Measurements from ENCODE around the gene CD83. TPM values are rescaled to one million over a fixed set of nuclear protein-coding genes. Genes with fewer than 3 reads are reported as not detected.
A peak's percentile ranks its signal among the peaks of the same experiment; 100 is the strongest.

Gene CD83
- total RNA-seq, 2 experiments from 2014 or later, result 15.0 to 26.2 TPM

GRCh38 chr6:14134211-14134910 is 16.8 kb downstream of the CD83 start:
- Histone ChIP-seq H3K36me3 (ENCODE audit: insufficient read depth, low read length) (peaks cover 70% of the 10 kb centered on the region), H3K4me2 (ENCODE audit: low read length) (peak overlapping the region; percentile 44), H4K20me1 (ENCODE audit: insufficient read depth, low read length) (no peaks in the 10 kb centered on the region), H3K4me3 (ENCODE audit: low read depth, low read length, poor library complexity, severe bottlenecking) (peak overlapping the region; percentile 12), H3K4me1 (ENCODE audit: insufficient read depth, low read length, poor library complexity, severe bottlenecking) (peaks cover 25% of the 10 kb centered on the region), H3K9me3 (ENCODE audit: low read length) (no peaks in the 10 kb centered on the region; the same call in 1 of the 2 replicates), H2AFZ (ENCODE audit: low read length) (no peak overlapping the region), H3K27ac (ENCODE audit: low read depth, low read length, poor library complexity, severe bottlenecking) (peak overlapping the region; percentile 16), H3K9me2 (ENCODE audit: insufficient read depth, low read length) (no peaks in the 10 kb centered on the region), H3K79me2 (ENCODE audit: insufficient read depth, low read depth, low read length) (no peaks in the 10 kb centered on the region)
- peak; percentile 76 for DNase-seq (ENCODE audit: low spot score)
- intact Hi-C loops (cut with micrococcal nuclease; ENCODE audit: unreplicated experiment), result no loop called here
- ChIA-PET CTCF (ENCODE audit: unreplicated experiment) (no interaction called here), POLR2A (interaction anchor here (0.7 to 2.1 kb wide), 6 partner anchors 10 to 911 kb away, joined by 3 to 9 read pairs (median 3); no protein-coding TSS in a partner anchor)
- TF ChIP-seq CTCF (conservative IDR thresholded peaks at IDR 0.05; ENCODE audit: low read length) (no peak), EZH2phosphoT487 (IDR thresholded peaks at IDR 0.05; ENCODE audit: borderline replicate concordance, low read depth, low read length) (no peak)
- BruUV-seq (replicated peaks), result no TSS peak

GRCh38 chr6:14135893-14136539 is 18.4 kb downstream of the CD83 start:
- ChIA-PET POLR2A (interaction anchor here (1.4 kb wide), 1 partner anchor 10 kb away, joined by 3 read pairs; no protein-coding TSS in a partner anchor), CTCF (ENCODE audit: unreplicated experiment) (no interaction called here)
- TF ChIP-seq EZH2phosphoT487 (IDR thresholded peaks at IDR 0.05; ENCODE audit: borderline replicate concordance, low read depth, low read length), result no peak
- no peak for TF ChIP-seq CTCF (conservative IDR thresholded peaks at IDR 0.05; ENCODE audit: low read length)
- Histone ChIP-seq H3K36me3 (ENCODE audit: insufficient read depth, low read length) (peaks cover 58% of the 10 kb centered on the region), H2AFZ (ENCODE audit: low read length) (no peak overlapping the region), H3K9me3 (ENCODE audit: low read length) (no peaks in the 10 kb centered on the region; the same call in 1 of the 2 replicates), H3K4me2 (ENCODE audit: low read length) (no peak overlapping the region), H3K4me3 (ENCODE audit: low read depth, low read length, poor library complexity, severe bottlenecking) (no peak overlapping the region), H3K79me2 (ENCODE audit: insufficient read depth, low read depth, low read length) (no peaks in the 10 kb centered on the region), H4K20me1 (ENCODE audit: insufficient read depth, low read length) (no peaks in the 10 kb centered on the region), H3K9me2 (ENCODE audit: insufficient read depth, low read length) (no peaks in the 10 kb centered on the region), H3K27ac (ENCODE audit: low read depth, low read length, poor library complexity, severe bottlenecking) (no peak overlapping the region), H3K4me1 (ENCODE audit: insufficient read depth, low read length, poor library complexity, severe bottlenecking) (peaks cover 16% of the 10 kb centered on the region)
- intact Hi-C loops (cut with micrococcal nuclease; ENCODE audit: unreplicated experiment), result no loop called here
- DNase-seq (ENCODE audit: low spot score), result no peak
- BruUV-seq (replicated peaks), result TSS peak; percentile 60

All from OCI-LY7 (cell line).